Measurements from ENCODE around the gene DDX19B.
"Not testable (repeated sequence)": the region's sequence is repeated elsewhere in the genome, so short reads cannot be mapped to it uniquely, and the experiment has no call there.

DDX19B gene

GRCh38 chr16:70324998-70325747, 26.2 kb downstream of the DDX19B start:
- H3K4me3 ChIP-seq (ENCODE audit: control insufficient read depth in 1 of 7, extremely low read depth in 1 of 7, insufficient read depth in 4 of 7, low read depth in 2 of 7, low read length in 6 of 7), result no peak overlapping the region
- H3K36me3 ChIP-seq (ENCODE audit: control insufficient read depth in 4 of 4, insufficient read depth in 4 of 4, low read length in 3 of 4), result peaks cover 12 to 55% (median 32%) of the 10 kb centered on the region in 4 experiments
- no peaks in the 10 kb centered on the region for H3K27me3 ChIP-seq (replicated peaks in 2 of 5; ENCODE audit: control insufficient read depth in 4 of 5, insufficient read depth in 5 of 5, low read length in 4 of 5)
- ChIA-PET CTCF (interaction anchor here (0.7 to 1.2 kb wide), 6 partner anchors 9 to 329 kb away, joined by 3 to 5 read pairs (median 3); partner anchors contain the start of gene DDX19A), POLR2A (no interaction called here)
- no peak for DNase-seq
- no peaks in the 10 kb centered on the region for H3K4me1 ChIP-seq (ENCODE audit: control extremely low read depth in 1 of 4, control insufficient read depth in 4 of 4, insufficient read depth in 4 of 4, low read length in 3 of 4)
- no peak overlapping the region for H3K27ac ChIP-seq (ENCODE audit: insufficient read depth in 1 of 2, low read depth in 1 of 2, low read length in 2 of 2, poor library complexity in 1 of 2, severe bottlenecking in 2 of 2)
- 96% methylated on average over 4 of the region's 7 CpGs for WGBS (ENCODE audit: insufficient coverage)
- H3K9me3 ChIP-seq (ENCODE audit: control extremely low read depth in 1 of 5, control insufficient read depth in 4 of 5, insufficient read depth in 2 of 5, low read depth in 1 of 5, low read length in 4 of 5), result no peaks in the 10 kb centered on the region

DNA sequence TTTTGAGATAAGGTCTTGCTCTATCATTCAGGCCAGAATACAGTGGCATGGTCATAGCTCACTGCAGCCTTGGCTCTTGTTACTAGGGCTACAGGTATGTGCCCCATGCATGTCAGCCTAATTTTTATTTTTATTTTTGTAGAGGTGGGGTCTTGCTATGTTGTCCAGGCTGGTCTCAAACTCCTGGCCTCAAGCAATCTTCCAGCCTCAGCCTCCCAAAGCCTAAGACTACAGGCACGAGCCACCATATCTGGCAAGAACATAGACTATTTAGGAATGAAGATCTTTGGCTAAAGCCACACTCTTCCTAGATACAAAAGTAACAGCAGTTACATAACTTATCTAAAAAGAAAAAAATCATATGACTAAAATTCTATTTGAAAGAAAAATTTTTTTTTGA, 32.1 kb downstream of the DDX19B start:
- no peaks in the 10 kb centered on the region for H3K4me1 ChIP-seq (ENCODE audit: control extremely low read depth in 1 of 4, control insufficient read depth in 4 of 4, insufficient read depth in 4 of 4, low read length in 3 of 4)
- DNase-seq, result no peak
- CTCF ChIA-PET, result interaction anchor here (0.7 to 1.6 kb wide), 5 partner anchors 8 to 323 kb away, joined by 3 to 7 read pairs (median 3); no protein-coding TSS in a partner anchor
- POLR2A ChIA-PET, result interaction anchor here (0.6 kb wide), 1 partner anchor 65 kb away, joined by 3 read pairs; no protein-coding TSS in a partner anchor
- no peak overlapping the region for H3K27ac ChIP-seq (ENCODE audit: insufficient read depth in 1 of 2, low read depth in 1 of 2, low read length in 2 of 2, poor library complexity in 1 of 2, severe bottlenecking in 2 of 2)
- peaks cover 16 to 60% (median 38%) of the 10 kb centered on the region in 4 experiments for H3K36me3 ChIP-seq (ENCODE audit: control insufficient read depth in 4 of 4, insufficient read depth in 4 of 4, low read length in 3 of 4)
- H3K4me3 ChIP-seq (ENCODE audit: control insufficient read depth in 1 of 7, extremely low read depth in 1 of 7, insufficient read depth in 4 of 7, low read depth in 2 of 7, low read length in 6 of 7), result no peak overlapping the region
- H3K27me3 ChIP-seq (replicated peaks in 2 of 5; ENCODE audit: control insufficient read depth in 4 of 5, insufficient read depth in 5 of 5, low read length in 4 of 5), result no peaks in the 10 kb centered on the region
- WGBS (ENCODE audit: insufficient coverage), result 100% methylated on average over 1 of the region's 1 CpG
- H3K9me3 ChIP-seq (ENCODE audit: control extremely low read depth in 1 of 5, control insufficient read depth in 4 of 5, insufficient read depth in 2 of 5, low read depth in 1 of 5, low read length in 4 of 5), result no peaks in the 10 kb centered on the region

GRCh38 chr16:70331588-70332358, 32.8 kb downstream of the DDX19B start:
- no peaks in the 10 kb centered on the region for H3K4me1 ChIP-seq (ENCODE audit: control extremely low read depth in 1 of 4, control insufficient read depth in 4 of 4, insufficient read depth in 4 of 4, low read length in 3 of 4)
- H3K9me3 ChIP-seq (ENCODE audit: control extremely low read depth in 1 of 5, control insufficient read depth in 4 of 5, insufficient read depth in 2 of 5, low read depth in 1 of 5, low read length in 4 of 5), result no peaks in the 10 kb centered on the region
- H3K36me3 ChIP-seq (ENCODE audit: control insufficient read depth in 4 of 4, insufficient read depth in 4 of 4, low read length in 3 of 4), result peaks cover 19 to 59% (median 38%) of the 10 kb centered on the region in 4 experiments
- POLR2A ChIA-PET, result no interaction called here
- peak in 1 of 3 donors; percentile 10 for DNase-seq
- H3K27ac ChIP-seq (ENCODE audit: insufficient read depth in 1 of 2, low read depth in 1 of 2, low read length in 2 of 2, poor library complexity in 1 of 2, severe bottlenecking in 2 of 2), result no peak overlapping the region
- no peaks in the 10 kb centered on the region for H3K27me3 ChIP-seq (replicated peaks in 2 of 5; ENCODE audit: control insufficient read depth in 4 of 5, insufficient read depth in 5 of 5, low read length in 4 of 5)
- no peak overlapping the region for H3K4me3 ChIP-seq (ENCODE audit: control insufficient read depth in 1 of 7, extremely low read depth in 1 of 7, insufficient read depth in 4 of 7, low read depth in 2 of 7, low read length in 6 of 7)
- CTCF ChIA-PET, result interaction anchor here (0.5 to 1.6 kb wide), 6 partner anchors 9 to 320 kb away, joined by 3 to 7 read pairs (median 3); no protein-coding TSS in a partner anchor
- 82% methylated on average over 7 of the region's 9 CpGs for WGBS (ENCODE audit: insufficient coverage)

- H3K9me3 ChIP-seq (ENCODE audit: control extremely low read depth in 1 of 5, control insufficient read depth in 4 of 5, insufficient read depth in 2 of 5, low read depth in 1 of 5, low read length in 4 of 5); H3K27ac ChIP-seq (ENCODE audit: insufficient read depth in 1 of 2, low read depth in 1 of 2, low read length in 2 of 2, poor library complexity in 1 of 2, severe bottlenecking in 2 of 2); H3K4me1 ChIP-seq (ENCODE audit: control extremely low read depth in 1 of 4, control insufficient read depth in 4 of 4, insufficient read depth in 4 of 4, low read length in 3 of 4); POLR2A ChIA-PET; H3K4me3 ChIP-seq (ENCODE audit: control insufficient read depth in 1 of 7, extremely low read depth in 1 of 7, insufficient read depth in 4 of 7, low read depth in 2 of 7, low read length in 6 of 7); H3K27me3 ChIP-seq (replicated peaks in 2 of 5; ENCODE audit: control insufficient read depth in 4 of 5, insufficient read depth in 5 of 5, low read length in 4 of 5): not testable (repeated sequence)
- DNase-seq, result peak in 2 of 3 donors; percentile 15 to 16
- CTCF ChIA-PET, result interaction anchor here (0.5 to 1.3 kb wide), 2 partner anchors 19 to 40 kb away, joined by 3 read pairs; no protein-coding TSS in a partner anchor
- 60% methylated on average over 1 of the region's 12 CpGs for WGBS (ENCODE audit: insufficient coverage)
- H3K36me3 ChIP-seq (ENCODE audit: control insufficient read depth in 4 of 4, insufficient read depth in 4 of 4, low read length in 3 of 4), result peaks cover 19 to 58% (median 38%) of the 10 kb centered on the region in 4 experiments
Measured at GRCh38 chr16:70332728-70333127, 33.7 kb downstream of the DDX19B start.

- no peaks in the 10 kb centered on the region for H3K27me3 ChIP-seq (replicated peaks in 2 of 5; ENCODE audit: control insufficient read depth in 4 of 5, insufficient read depth in 5 of 5, low read length in 4 of 5)
- CTCF ChIA-PET, result no interaction called here
- WGBS (ENCODE audit: insufficient coverage), result 100% methylated on average over 4 of the region's 5 CpGs
- DNase-seq, result no peak
- no peak overlapping the region for H3K4me3 ChIP-seq (ENCODE audit: control insufficient read depth in 1 of 7, extremely low read depth in 1 of 7, insufficient read depth in 4 of 7, low read depth in 2 of 7, low read length in 6 of 7)
- no peak overlapping the region for H3K27ac ChIP-seq (ENCODE audit: insufficient read depth in 1 of 2, low read depth in 1 of 2, low read length in 2 of 2, poor library complexity in 1 of 2, severe bottlenecking in 2 of 2)
- peaks cover 13 to 29% (median 20%) of the 10 kb centered on the region in 4 experiments for H3K36me3 ChIP-seq (ENCODE audit: control insufficient read depth in 4 of 4, insufficient read depth in 4 of 4, low read length in 3 of 4)
- H3K9me3 ChIP-seq (ENCODE audit: control extremely low read depth in 1 of 5, control insufficient read depth in 4 of 5, insufficient read depth in 2 of 5, low read depth in 1 of 5, low read length in 4 of 5), result no peaks in the 10 kb centered on the region
- POLR2A ChIA-PET, result no interaction called here
- H3K4me1 ChIP-seq (ENCODE audit: control extremely low read depth in 1 of 4, control insufficient read depth in 4 of 4, insufficient read depth in 4 of 4, low read length in 3 of 4), result peaks cover 0 to 6% (median 0%) of the 10 kb centered on the region in 4 experiments
Measured at GRCh38 chr16:70337814-70338213, 38.8 kb downstream of the DDX19B start.

DNA sequence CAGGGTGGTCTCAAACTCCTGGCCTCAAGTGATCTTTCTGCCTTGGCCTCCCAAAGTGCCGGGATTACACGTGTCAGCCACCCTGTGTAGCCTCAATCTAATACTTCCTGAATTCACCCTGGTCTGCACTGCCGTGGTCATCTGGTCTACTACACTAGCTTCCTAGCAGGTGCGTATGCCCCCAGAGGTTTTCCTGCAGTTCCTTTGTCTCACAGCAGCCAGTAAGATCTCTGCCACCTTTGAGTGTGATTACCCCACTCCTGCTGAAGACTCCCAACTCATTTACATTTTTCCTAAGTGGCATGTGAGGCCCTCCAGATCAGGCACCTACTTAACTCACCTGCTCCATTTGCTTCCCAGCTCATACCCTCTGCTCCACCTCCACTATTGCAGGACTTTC, 42.6 kb downstream of the DDX19B start:
- Histone ChIP-seq H3K27ac (ENCODE audit: insufficient read depth in 1 of 2, low read depth in 1 of 2, low read length in 2 of 2, poor library complexity in 1 of 2, severe bottlenecking in 2 of 2) (no peak overlapping the region), H3K9me3 (ENCODE audit: control extremely low read depth in 1 of 5, control insufficient read depth in 4 of 5, insufficient read depth in 2 of 5, low read depth in 1 of 5, low read length in 4 of 5) (no peaks in the 10 kb centered on the region), H3K27me3 (replicated peaks in 2 of 5; ENCODE audit: control insufficient read depth in 4 of 5, insufficient read depth in 5 of 5, low read length in 4 of 5) (no peaks in the 10 kb centered on the region), H3K36me3 (ENCODE audit: control insufficient read depth in 4 of 4, insufficient read depth in 4 of 4, low read length in 3 of 4) (peaks cover 0 to 8% (median under 1%) of the 10 kb centered on the region in 4 experiments), H3K4me1 (ENCODE audit: control extremely low read depth in 1 of 4, control insufficient read depth in 4 of 4, insufficient read depth in 4 of 4, low read length in 3 of 4) (peaks cover 0 to 12% (median 6%) of the 10 kb centered on the region in 4 experiments), H3K4me3 (ENCODE audit: control insufficient read depth in 1 of 7, extremely low read depth in 1 of 7, insufficient read depth in 4 of 7, low read depth in 2 of 7, low read length in 6 of 7) (no peak overlapping the region)
- POLR2A ChIA-PET, result no interaction called here
- WGBS (ENCODE audit: insufficient coverage), result 66% methylated on average over 4 of the region's 4 CpGs
- CTCF ChIA-PET, result no interaction called here
- no peak for DNase-seq

- Histone ChIP-seq H3K27ac (ENCODE audit: insufficient read depth in 1 of 2, low read depth in 1 of 2, low read length in 2 of 2, poor library complexity in 1 of 2, severe bottlenecking in 2 of 2) (no peak overlapping the region), H3K4me1 (ENCODE audit: control extremely low read depth in 1 of 4, control insufficient read depth in 4 of 4, insufficient read depth in 4 of 4, low read length in 3 of 4) (peaks cover 0 to 12% (median 6%) of the 10 kb centered on the region in 4 experiments), H3K9me3 (ENCODE audit: control extremely low read depth in 1 of 5, control insufficient read depth in 4 of 5, insufficient read depth in 2 of 5, low read depth in 1 of 5, low read length in 4 of 5) (no peaks in the 10 kb centered on the region), H3K4me3 (ENCODE audit: control insufficient read depth in 1 of 7, extremely low read depth in 1 of 7, insufficient read depth in 4 of 7, low read depth in 2 of 7, low read length in 6 of 7) (no peak overlapping the region), H3K27me3 (replicated peaks in 2 of 5; ENCODE audit: control insufficient read depth in 4 of 5, insufficient read depth in 5 of 5, low read length in 4 of 5) (no peaks in the 10 kb centered on the region), H3K36me3 (ENCODE audit: control insufficient read depth in 4 of 4, insufficient read depth in 4 of 4, low read length in 3 of 4) (peaks cover 0 to 8% (median under 1%) of the 10 kb centered on the region in 4 experiments)
- ChIA-PET CTCF (no interaction called here), POLR2A (no interaction called here)
- no CpG with 5 or more reads among the region's 3 CpGs for WGBS (ENCODE audit: insufficient coverage)
- peak in 1 of 3 donors; percentile 10 for DNase-seq
Measured at GRCh38 chr16:70342016-70342415, 43.0 kb downstream of the DDX19B start.

Data from common myeloid progenitor, CD34-positive (primary cell).